Activated CD8-positive, alpha-beta memory T cell treated with anti-CD3 and anti-CD28 coated beads, Interleukin-2, amount 50 U/mL, for 24 hours (primary cell): Measurements from ENCODE around the gene AKT2.
"Not testable (repeated sequence)": the region's sequence is repeated elsewhere in the genome, so short reads cannot be mapped to it uniquely, and the experiment has no call there.

Experiments
- DNase-seq: peaks from one replicate; pipeline ENCODE4 v3.0.0-alpha.2; 2020; ENCODE audit errors: extremely low read depth

The AKT2 gene

GRCh38 chr19:40219029-40219428, 66.1 kb downstream of the AKT2 start:
- not testable (repeated sequence) for DNase-seq

- DNase-seq: no peak
These were observed 66.9 kb downstream of the AKT2 start, which contains the start of gene TTC9B for GRCh38 chr19:40217934-40218890. Gene TTC9B, minus strand, starts transcription at chr19:40218384. Its CDS starts 3 bp downstream, at chr19:40218381.

- no peak for DNase-seq
These were observed 67.9 kb downstream of the AKT2 start for GRCh38 chr19:40217027-40217810.

- DNase-seq: no peak
These were observed 68.4 kb downstream of the AKT2 start for GRCh38 chr19:40216777-40217026.

- no peak for DNase-seq
These were observed 69.0 kb downstream of the AKT2 start for GRCh38 chr19:40216013-40216776.

- DNase-seq: no peak
These were observed 70.2 kb downstream of the AKT2 start for GRCh38 chr19:40214936-40215335.

- DNase-seq: no peak
These were observed 71.1 kb downstream of the AKT2 start for GRCh38 chr19:40213882-40214570.

GRCh38 chr19:40213251-40213829, 71.8 kb downstream of the AKT2 start:
- no peak for DNase-seq

GRCh38 chr19:40210889-40211288, 74.3 kb downstream of the AKT2 start:
- no peak for DNase-seq

- DNase-seq: no peak
These were observed 76.5 kb downstream of the AKT2 start for GRCh38 chr19:40208602-40209001.

GRCh38 chr19:40205760-40206159, 79.4 kb downstream of the AKT2 start:
- no peak for DNase-seq

GRCh38 chr19:40204381-40204780, 80.8 kb downstream of the AKT2 start:
- DNase-seq: no peak

GRCh38 chr19:40200341-40201099, 84.6 kb downstream of the AKT2 start:
- no peak for DNase-seq

GRCh38 chr19:40198272-40198990, 86.7 kb downstream of the AKT2 start:
- DNase-seq: no peak

GRCh38 chr19:40193587-40193849, 91.6 kb downstream of the AKT2 start:
- DNase-seq: no peak

GRCh38 chr19:40192758-40193586, 92.2 kb downstream of the AKT2 start:
- no peak for DNase-seq

- DNase-seq: no peak
These were observed 93.1 kb downstream of the AKT2 start for GRCh38 chr19:40191836-40192646.
